HEK293 (cell line): ENCODE data around the gene TEFM.

Source experiments
- CTCF ChIP-seq: fragments of 450-650 bp; formaldehyde crosslinking; IDR thresholded peaks from 2 replicates; pipeline ENCODE4 v1.5.1; 2016; ENCODE audit warnings: missing biosample characterization, missing genetic modification characterization
- ELK4 ChIP-seq: IDR thresholded peaks from 2 replicates; pipeline ENCODE4 v1.6.1; 2011; ENCODE audit warnings: mild to moderate bottlenecking, low read depth, low read length, borderline replicate concordance
- GLI4 ChIP-seq: fragments of 450-650 bp; formaldehyde crosslinking; IDR thresholded peaks from 2 replicates; pipeline ENCODE4 v1.5.1; 2016; ENCODE audit warnings: missing biosample characterization, missing genetic modification characterization
- KLF16 ChIP-seq: fragments of 450-650 bp; formaldehyde crosslinking; IDR thresholded peaks from 2 replicates; pipeline ENCODE4 v1.5.1; 2017; ENCODE audit warnings: missing biosample characterization, missing genetic modification characterization
- ZNF138 ChIP-seq: fragments of 450-650 bp; formaldehyde crosslinking; IDR thresholded peaks from 2 replicates; pipeline ENCODE4 v1.5.1; 2016; ENCODE audit warnings: missing biosample characterization, missing genetic modification characterization, borderline replicate concordance
- ZNF311 ChIP-seq: fragments of 450-650 bp; formaldehyde crosslinking; IDR thresholded peaks from 2 replicates; pipeline ENCODE4 v1.5.1; 2017; ENCODE audit warnings: missing biosample characterization, missing genetic modification characterization, borderline replicate concordance
- ZNF658 ChIP-seq: fragments of 450-650 bp; formaldehyde crosslinking; IDR thresholded peaks from 2 replicates; pipeline ENCODE4; 2016; ENCODE audit warnings: missing biosample characterization, missing genetic modification characterization

GRCh38 chr17:30947796-30948195 lies 41.8 kb upstream of the TEFM start:
- TF ChIP-seq CTCF (tag by site-specific recombination) (no peak), GLI4 (tag by site-specific recombination) (no peak), ZNF138 (tag by site-specific recombination) (no peak), ZNF311 (tag by site-specific recombination) (no peak), KLF16 (no peak), ZNF658 (tag by site-specific recombination) (no peak), ELK4 (no peak)
